Activated naive CD4-positive, alpha-beta T cell treated with anti-CD3 and anti-CD28 coated beads, Interleukin-2, amount 50 U/mL, for 72 hours (primary cell): ENCODE results near the gene KIF5C. TPM values are rescaled to one million over a fixed set of nuclear protein-coding genes. Genes with fewer than 3 reads are reported as not detected.
"Not testable (repeated sequence)": the region's sequence is repeated elsewhere in the genome, so short reads cannot be mapped to it uniquely, and the experiment has no call there.

ENCODE experiments used
- ATAC-seq, 2 donors: fragments of 150-1000 bp; cut with Tn5 transposase; 2 replicates each; pipeline ENCODE4 v1.10.0; 2021; ENCODE audit warnings: mild to moderate bottlenecking in 2 of 2, moderate library complexity in 2 of 2
- DNase-seq, 2 donors: peaks; one replicate each; pipeline ENCODE4 v3.0.0; 2021 to 2022; ENCODE audit warnings: low spot score in 2 of 2
- H3K27ac Mint-ChIP-seq, 2 donors: one replicate each; pipeline ENCODE4 v1.8.0; 2022; ENCODE audit warnings: mild to moderate bottlenecking in 2 of 2, mixed read lengths in 2 of 2
- H3K36me3 Mint-ChIP-seq, 2 donors: one replicate each; pipeline ENCODE4 v1.8.0; 2022; ENCODE audit warnings: mixed read lengths in 2 of 2
- H3K9me3 Mint-ChIP-seq, 2 donors: one replicate each; pipeline ENCODE4 v1.8.0; 2022; ENCODE audit warnings: mixed read lengths in 2 of 2
- total RNA-seq, 2 donors: library from RNA; stranded (reverse); gene quantifications; one replicate each; pipeline ENCODE4 v1.2.3, GENCODE V29; 2022

KIF5C gene
- total RNA-seq, 2 donors from 2014 or later = 16.4 to 26.8 TPM

GRCh38 chr2:148966438-148966758 lies 91.4 kb downstream of the KIF5C start:
- ATAC-seq = no peak
- DNase-seq = no peak

GRCh38 chr2:148967056-148967455 lies 92.0 kb downstream of the KIF5C start:
- ATAC-seq (no peak), DNase-seq (no peak)
- Mint-ChIP-seq H3K36me3 (peaks cover 0 to under 1% of the 10 kb centered on the region in 2 donors), H3K27ac (no peak overlapping the region), H3K9me3 (no peaks in the 10 kb centered on the region)

More at GRCh38 chr2:148966438-148966758, 91.4 kb downstream of the KIF5C start:
- Mint-ChIP-seq H3K9me3 (no peaks in the 10 kb centered on the region), H3K27ac (no peak overlapping the region), H3K36me3 (peaks cover 4 to 7% of the 10 kb centered on the region in 2 donors)

- no peak overlapping the region for H3K27ac Mint-ChIP-seq
- ATAC-seq (no peak), DNase-seq (no peak)
These were observed 92.6 kb downstream of the KIF5C start for GRCh38 chr2:148967578-148967977.

GRCh38 chr2:148968301-148968700 lies 93.3 kb downstream of the KIF5C start:
- H3K36me3 Mint-ChIP-seq = peaks cover 0 to 12% of the 10 kb centered on the region in 2 donors
- no peak for DNase-seq
- ATAC-seq = no peak
- H3K9me3 Mint-ChIP-seq = no peaks in the 10 kb centered on the region
- H3K27ac Mint-ChIP-seq = no peak overlapping the region

More at GRCh38 chr2:148967578-148967977, 92.6 kb downstream of the KIF5C start:
- H3K36me3 Mint-ChIP-seq = peaks cover 0 to 5% of the 10 kb centered on the region in 2 donors
- H3K9me3 Mint-ChIP-seq = no peaks in the 10 kb centered on the region

- ATAC-seq (no peak), DNase-seq (no peak)
- H3K36me3 Mint-ChIP-seq = peaks cover 0 to 17% of the 10 kb centered on the region in 2 donors
- H3K9me3 Mint-ChIP-seq = no peaks in the 10 kb centered on the region
- no peak overlapping the region for H3K27ac Mint-ChIP-seq
These were observed 93.8 kb downstream of the KIF5C start for GRCh38 chr2:148968776-148969319.

GRCh38 chr2:148969659-148970061 lies 94.6 kb downstream of the KIF5C start:
- ATAC-seq = no peak
- peaks cover 0 to 17% of the 10 kb centered on the region in 2 donors for H3K36me3 Mint-ChIP-seq
- H3K9me3 Mint-ChIP-seq = no peaks in the 10 kb centered on the region
- no peak overlapping the region for H3K27ac Mint-ChIP-seq
- DNase-seq = no peak

- H3K36me3 Mint-ChIP-seq = peaks cover 0 to 17% of the 10 kb centered on the region in 2 donors
- no peaks in the 10 kb centered on the region for H3K9me3 Mint-ChIP-seq
- no peak for ATAC-seq
- no peak overlapping the region for H3K27ac Mint-ChIP-seq
- DNase-seq = no peak
These were observed 95.4 kb downstream of the KIF5C start for GRCh38 chr2:148970385-148970784.

GRCh38 chr2:148971547-148971946 lies 96.5 kb downstream of the KIF5C start:
- DNase-seq = no peak
- H3K9me3 Mint-ChIP-seq = no peaks in the 10 kb centered on the region
- peak in 1 of 2 donors; percentile 55 for ATAC-seq
- H3K36me3 Mint-ChIP-seq = peaks cover 0 to 17% of the 10 kb centered on the region in 2 donors
- H3K27ac Mint-ChIP-seq = no peak overlapping the region

- H3K36me3 Mint-ChIP-seq = peaks cover 0 to 17% of the 10 kb centered on the region in 2 donors
- no peaks in the 10 kb centered on the region for H3K9me3 Mint-ChIP-seq
- H3K27ac Mint-ChIP-seq = no peak overlapping the region
- DNase-seq (no peak), ATAC-seq (no peak)
These were observed 99.1 kb downstream of the KIF5C start for GRCh38 chr2:148974095-148974494.

- Mint-ChIP-seq H3K36me3 (peaks cover 0 to 14% of the 10 kb centered on the region in 2 donors), H3K27ac (no peak overlapping the region)
- no peak for ATAC-seq
These were observed 103.1 kb downstream of the KIF5C start for GRCh38 chr2:148978026-148978685.

GRCh38 chr2:148978706-148979105 lies 103.7 kb downstream of the KIF5C start:
- Mint-ChIP-seq H3K36me3 (peaks cover 0 to 12% of the 10 kb centered on the region in 2 donors), H3K27ac (no peak overlapping the region)
- ATAC-seq = no peak

More at GRCh38 chr2:148978026-148978685, 103.1 kb downstream of the KIF5C start:
- H3K9me3 Mint-ChIP-seq = no peaks in the 10 kb centered on the region
- no peak for DNase-seq

GRCh38 chr2:148979164-148979918 lies 104.3 kb downstream of the KIF5C start:
- Mint-ChIP-seq H3K36me3 (peaks cover 0 to 17% of the 10 kb centered on the region in 2 donors), H3K9me3 (no peaks in the 10 kb centered on the region), H3K27ac (no peak overlapping the region)
- DNase-seq = no peak
- ATAC-seq = no peak

More at GRCh38 chr2:148978706-148979105, 103.7 kb downstream of the KIF5C start:
- DNase-seq = no peak
- no peaks in the 10 kb centered on the region for H3K9me3 Mint-ChIP-seq

- ATAC-seq = no peak
- Mint-ChIP-seq H3K36me3 (peaks cover 0 to 18% of the 10 kb centered on the region in 2 donors), H3K9me3 (no peaks in the 10 kb centered on the region), H3K27ac (no peak overlapping the region)
- no peak for DNase-seq
These were observed 104.9 kb downstream of the KIF5C start for GRCh38 chr2:148979919-148980277.

GRCh38 chr2:148980496-148980895 lies 105.5 kb downstream of the KIF5C start:
- not testable (repeated sequence) for H3K27ac Mint-ChIP-seq, DNase-seq, H3K9me3 Mint-ChIP-seq, ATAC-seq
- peaks cover 0 to 18% of the 10 kb centered on the region in 2 donors for H3K36me3 Mint-ChIP-seq

- no peak for ATAC-seq
- H3K9me3 Mint-ChIP-seq = no peaks in the 10 kb centered on the region
- no peak overlapping the region for H3K27ac Mint-ChIP-seq
- no peak for DNase-seq
- peaks cover 0 to 18% of the 10 kb centered on the region in 2 donors for H3K36me3 Mint-ChIP-seq
These were observed 106.3 kb downstream of the KIF5C start for GRCh38 chr2:148981324-148981723.

GRCh38 chr2:148981781-148982180 lies 106.8 kb downstream of the KIF5C start:
- DNase-seq (no peak), ATAC-seq (no peak)
- H3K36me3 Mint-ChIP-seq = peaks cover 0 to 18% of the 10 kb centered on the region in 2 donors

GRCh38 chr2:148982282-148982681 lies 107.3 kb downstream of the KIF5C start:
- Mint-ChIP-seq H3K36me3 (peaks cover 0 to 18% of the 10 kb centered on the region in 2 donors), H3K9me3 (no peaks in the 10 kb centered on the region), H3K27ac (no peak overlapping the region)
- ATAC-seq (no peak), DNase-seq (no peak)

More at GRCh38 chr2:148981781-148982180, 106.8 kb downstream of the KIF5C start:
- H3K9me3 Mint-ChIP-seq = no peaks in the 10 kb centered on the region
- H3K27ac Mint-ChIP-seq = no peak overlapping the region
